Measurements from ENCODE around the gene ZMIZ1.

The ZMIZ1 gene

DNA sequence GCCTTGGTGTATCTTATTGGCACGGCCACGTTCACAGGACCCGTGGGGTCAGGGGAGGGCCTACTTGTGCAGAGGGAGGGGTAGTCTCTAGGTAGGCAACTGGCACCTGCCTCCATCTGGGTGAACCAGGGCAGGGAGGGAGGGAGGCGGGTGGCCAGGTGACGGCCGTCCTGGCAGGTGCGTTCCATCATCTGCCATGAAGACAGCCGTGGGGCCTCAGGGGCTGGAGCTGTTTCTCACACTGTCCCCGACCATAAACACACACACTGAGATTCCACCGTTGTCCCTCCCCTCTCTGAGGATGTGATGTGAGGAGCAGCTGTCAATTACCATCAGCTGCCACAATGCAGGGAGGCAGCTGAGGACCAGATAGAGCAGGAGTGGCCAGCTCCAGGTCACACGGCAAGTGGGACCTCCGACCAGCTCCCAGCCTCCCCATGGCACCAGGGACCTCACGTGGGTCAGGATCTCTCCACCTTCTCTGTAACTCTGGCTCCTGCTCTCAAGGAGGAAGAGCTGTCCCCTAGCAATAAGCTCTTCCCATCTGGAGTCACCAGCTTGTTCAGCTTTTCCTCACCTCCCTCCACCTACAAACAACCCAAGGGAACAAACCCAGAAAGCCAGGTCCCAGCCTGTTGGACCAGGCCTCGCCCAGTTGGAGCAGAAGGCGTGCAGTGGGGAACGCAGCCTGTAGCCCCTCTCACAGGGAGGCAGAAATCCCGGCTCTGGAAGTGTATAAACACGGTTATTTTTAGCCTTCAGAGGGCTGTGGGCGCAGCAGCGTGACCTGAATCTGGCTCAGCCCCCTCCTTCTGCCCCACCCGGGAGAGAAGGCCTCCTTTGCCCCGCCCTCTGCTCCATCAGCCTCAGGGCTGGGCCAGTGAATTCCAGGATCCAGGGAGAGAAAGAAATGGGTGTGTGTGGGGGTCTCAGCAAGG is 33.1 kb downstream of the ZMIZ1 start:
- no peak for DNase-seq

DNA sequence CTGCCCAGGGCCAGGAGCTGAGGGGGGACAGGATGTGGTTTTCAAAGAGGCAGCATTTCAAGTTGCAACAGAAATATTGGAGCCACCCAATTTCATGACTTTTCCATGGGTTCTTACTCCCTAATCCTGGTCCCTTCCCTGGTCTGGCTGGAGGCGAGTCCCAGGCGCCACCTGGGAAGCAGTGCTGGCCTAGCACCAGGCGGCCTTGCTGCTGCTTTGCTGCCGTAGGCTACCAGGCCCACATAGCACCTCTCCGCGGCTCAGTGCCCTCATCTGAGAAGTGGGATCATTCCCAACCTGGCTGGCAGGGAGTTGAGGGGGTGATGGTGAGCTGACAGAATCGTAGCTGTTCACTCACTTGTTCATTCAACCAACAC is 33.7 kb downstream of the ZMIZ1 start:
- no peak for DNase-seq

DNA sequence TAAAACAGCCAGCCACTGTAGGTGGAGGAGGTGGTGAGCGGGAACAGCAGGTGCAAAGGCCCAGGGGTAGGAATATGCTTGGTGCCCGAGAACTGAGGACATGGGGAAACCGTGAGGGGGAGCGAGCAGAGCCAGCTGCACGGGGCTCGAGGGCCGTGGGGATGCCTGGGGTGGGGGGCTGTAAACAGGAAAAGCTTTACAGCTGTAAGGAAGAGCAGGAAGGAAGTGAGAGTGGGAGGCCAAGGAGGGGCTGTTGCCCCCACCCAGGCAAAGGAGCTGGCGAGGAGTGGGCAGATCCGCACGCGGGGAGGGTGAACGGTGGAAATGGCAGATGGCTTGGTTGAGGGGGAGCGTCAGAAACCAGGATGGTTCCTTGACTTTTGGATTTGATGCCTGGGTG is 34.4 kb downstream of the ZMIZ1 start:
- no peak for DNase-seq

DNA sequence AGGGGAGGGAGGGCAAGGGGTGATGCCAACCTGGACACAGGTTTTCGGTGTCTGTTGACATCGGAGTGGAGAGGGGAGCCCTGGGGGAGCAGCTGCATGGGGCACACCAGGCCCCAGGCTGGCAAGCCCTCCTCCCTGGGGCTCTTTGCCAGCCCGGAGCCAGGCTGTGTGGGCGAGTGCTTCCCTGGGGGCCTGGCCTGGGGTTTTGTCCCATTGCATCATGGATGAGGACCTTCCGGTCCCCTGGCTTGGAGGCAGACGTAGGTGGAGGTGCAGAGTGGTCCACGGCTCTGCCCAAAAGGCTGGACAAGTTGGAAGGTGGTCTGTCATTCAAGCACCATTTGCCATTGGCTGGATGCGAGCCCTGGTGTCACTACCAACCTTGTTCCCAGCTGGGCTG is 34.8 kb downstream of the ZMIZ1 start:
- no peak for DNase-seq

DNA sequence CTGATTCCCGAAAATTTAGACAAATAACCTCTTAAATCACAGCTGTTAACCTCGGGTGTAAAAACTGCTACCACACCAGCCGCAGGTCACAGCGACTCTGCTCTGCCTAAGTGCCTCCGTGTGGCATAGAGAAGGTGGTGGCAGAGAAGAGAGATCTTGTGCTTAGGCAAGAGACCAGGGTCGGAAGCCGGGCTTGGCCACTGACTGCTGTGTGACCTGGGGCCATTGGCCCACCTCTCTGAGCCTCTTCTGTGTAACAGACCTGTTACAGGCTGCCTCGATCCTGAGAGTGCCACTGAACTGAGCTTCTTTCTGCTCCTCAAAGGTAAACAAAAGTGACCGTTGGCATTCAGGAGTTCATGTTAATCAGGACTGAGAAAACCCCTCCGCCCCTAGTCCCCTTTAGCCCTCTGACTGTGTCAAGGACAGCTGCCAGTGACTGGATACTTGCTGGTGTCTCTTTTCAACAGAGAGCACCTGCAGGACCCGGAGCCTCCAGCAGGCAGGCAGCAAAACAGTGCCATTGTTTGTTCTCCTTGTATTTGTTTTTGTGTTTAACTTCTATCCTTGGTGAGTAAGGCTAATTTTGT is 36.5 kb downstream of the ZMIZ1 start:
- DNase-seq, result no peak

DNA sequence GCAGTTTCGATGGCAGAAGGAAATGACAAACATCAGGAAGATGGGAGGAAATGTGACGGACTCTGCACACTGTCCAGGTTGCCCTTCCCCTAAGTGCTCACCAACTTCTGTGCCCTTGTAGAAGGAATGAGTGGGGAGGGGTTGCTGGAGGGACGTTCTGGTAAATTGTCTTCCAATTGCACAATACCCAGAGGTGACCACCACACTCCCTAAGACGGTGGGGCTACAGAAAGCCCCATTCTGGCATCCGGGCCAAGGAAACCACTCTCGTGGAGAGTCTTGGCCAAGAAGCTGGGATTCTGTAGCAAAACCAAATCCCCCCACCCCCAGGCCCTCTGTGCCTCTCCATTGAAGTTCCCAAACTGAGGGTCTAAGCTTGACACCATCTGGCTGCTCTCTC is 37.1 kb downstream of the ZMIZ1 start:
- no peak for DNase-seq

DNA sequence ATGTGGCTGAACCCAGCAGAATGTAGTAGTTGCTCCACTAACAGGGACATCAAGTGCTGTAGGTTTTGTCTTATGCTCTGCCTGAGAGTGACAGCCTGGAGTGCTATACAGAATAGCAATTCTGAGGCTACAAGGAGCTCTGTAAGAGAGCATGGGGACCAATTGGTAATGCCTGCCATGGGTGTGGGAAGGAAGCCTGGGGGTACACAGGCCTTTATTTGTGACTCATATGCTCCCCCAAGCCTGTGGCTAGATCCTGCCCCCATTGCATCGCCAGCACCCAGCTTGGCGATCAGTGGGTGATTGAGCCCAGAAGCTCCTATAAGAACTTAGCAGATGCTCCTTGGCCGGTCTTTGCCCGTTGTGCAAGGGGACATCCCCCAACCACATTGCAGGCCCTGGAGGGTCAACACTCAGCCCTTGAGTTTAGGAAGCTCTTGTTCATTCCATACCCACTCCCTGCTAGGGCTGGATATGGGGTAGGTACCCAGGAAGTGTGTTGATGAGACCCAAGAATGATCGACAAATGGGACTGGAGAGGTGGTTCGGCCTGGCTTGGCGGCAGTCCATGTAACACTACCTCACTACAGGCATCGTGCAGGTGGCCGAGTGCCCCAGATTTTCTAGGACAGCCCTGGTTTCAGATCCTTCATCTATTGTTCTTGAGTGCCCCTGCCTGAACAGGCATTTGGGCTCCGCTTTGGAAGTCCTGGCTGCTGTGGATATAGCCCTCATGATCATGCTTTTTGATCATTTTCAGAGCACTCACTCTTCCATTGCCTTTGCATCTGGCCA is 37.7 kb downstream of the ZMIZ1 start:
- no peak for DNase-seq

DNA sequence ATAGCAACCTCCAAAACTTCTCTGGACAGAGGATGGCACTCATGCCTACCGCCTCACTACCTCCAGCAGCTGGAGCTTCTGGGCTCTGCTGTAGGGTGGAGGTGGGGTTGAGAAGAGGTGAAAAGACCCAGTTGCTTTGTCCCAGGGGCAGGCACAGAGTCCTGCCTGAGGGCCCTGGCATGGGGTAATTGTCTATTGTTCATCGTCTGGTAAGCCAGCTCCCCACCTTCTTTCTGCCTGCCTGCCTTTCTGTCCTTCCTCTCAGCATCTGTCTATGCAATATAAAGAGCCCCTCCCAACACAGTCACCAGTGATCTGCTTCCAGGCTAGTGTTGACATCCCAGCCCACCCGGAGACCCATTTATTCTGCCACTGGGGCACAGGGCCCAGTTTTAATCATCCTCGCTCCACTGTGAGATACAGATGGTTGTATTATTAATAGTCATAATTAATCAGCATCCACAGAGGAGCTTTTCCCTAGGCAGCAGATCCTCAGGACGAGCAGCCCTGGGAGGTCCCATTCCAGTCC is 39.0 kb downstream of the ZMIZ1 start:
- DNase-seq, result no peak

DNA sequence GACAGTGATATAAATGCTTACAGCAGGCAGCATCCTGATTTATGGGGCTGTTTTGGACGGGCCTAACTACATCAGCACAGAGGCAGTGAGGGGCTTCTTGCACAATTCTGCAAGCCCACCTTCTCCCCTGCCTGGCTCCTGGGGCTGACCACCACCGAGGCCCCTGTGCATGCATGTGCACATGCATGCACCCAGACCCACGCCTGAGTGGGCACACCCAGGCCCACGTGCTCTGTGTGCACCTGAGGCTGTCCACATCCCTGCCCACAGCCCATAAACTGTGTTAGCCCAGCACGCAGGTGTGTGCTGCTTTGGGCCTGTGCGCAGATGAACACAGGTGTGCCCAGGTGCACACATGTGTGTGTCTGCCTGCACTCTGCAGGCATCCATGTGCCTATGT is 40.0 kb downstream of the ZMIZ1 start:
- DNase-seq, result no peak

DNA sequence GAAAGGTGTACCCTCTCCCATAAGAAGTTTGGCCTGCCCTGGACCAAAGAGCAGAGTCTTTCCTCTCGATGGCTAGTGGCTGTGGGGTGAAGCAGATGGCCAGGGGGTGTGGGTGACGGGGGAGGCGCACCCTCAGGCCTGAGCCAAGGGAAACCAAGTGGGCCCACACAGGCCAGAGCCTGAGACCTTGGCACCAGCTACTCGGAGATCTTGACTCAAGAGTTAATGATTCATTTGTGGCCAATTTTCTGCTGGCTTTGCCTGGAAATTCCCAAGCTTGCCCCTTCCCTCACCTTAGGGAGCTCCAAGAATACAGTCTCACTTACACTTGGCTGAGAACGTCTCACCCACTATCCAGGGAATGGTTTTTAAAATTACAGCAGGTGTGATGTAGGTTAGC is 42.7 kb downstream of the ZMIZ1 start:
- DNase-seq, result no peak

DNA sequence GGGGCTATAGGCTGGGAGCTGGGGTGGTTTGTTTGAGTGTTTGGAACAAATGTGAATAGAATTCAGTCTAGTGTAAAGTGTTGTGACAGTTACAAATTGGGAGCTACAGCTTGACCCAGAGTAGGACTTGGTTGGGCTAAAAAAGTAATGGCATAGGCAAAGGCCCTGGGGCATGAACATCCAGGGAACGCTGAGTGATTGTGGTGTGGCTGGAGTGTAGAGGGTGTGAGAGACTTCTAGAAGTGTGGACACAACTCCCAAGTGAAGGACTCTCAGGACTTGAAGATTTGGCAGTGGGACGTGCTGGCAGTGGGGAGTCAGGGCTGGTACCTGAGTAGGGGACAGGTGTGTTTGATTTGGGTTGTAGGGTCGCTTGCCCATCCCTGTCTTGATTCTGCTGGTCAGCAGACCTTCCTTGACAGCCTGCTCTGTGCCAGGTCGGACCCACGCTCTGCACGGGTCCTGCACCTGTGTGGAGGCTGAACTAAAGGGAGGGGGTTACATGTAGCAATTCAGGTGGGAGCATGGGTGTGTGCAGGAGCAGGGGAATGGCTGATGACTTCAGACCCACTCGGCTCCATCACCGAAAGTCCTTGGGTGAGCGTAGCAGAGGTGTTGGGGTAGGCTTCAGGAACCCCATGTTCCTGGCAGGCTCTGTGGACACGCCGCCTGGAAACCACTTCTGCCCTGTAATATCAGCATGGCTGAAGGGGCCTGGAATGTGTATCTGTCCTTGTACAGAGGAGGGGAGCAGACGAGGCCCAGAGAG is 43.3 kb downstream of the ZMIZ1 start:
- DNase-seq, result no peak

DNA sequence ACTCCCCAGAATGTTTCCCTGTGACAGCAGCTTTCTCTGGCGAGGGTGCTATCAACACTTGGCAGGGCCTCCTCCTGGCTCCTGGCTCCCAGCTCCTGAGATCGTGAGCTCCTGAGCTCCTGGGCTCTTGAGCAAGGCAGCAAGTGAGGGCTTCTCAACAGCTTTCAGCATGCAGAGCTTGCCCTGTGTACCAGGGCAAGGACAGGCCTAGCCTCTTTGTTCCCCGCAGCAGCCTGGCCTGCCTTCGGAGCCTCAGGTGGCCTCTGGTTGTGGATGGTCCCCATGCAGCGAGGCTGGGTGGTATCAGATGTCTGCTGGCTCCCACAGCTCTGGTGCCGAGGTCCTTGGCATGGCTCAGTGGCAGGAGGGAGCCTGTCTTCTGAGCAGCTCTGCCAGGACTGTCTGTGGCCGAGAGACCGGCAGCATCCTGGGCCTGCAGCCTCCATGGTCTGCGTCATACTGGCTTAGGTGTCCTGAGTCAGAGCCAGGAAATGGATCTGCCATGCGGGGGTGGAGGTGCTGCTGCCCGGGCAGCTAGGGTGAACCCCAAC is 44.2 kb downstream of the ZMIZ1 start:
- no peak for DNase-seq

DNA sequence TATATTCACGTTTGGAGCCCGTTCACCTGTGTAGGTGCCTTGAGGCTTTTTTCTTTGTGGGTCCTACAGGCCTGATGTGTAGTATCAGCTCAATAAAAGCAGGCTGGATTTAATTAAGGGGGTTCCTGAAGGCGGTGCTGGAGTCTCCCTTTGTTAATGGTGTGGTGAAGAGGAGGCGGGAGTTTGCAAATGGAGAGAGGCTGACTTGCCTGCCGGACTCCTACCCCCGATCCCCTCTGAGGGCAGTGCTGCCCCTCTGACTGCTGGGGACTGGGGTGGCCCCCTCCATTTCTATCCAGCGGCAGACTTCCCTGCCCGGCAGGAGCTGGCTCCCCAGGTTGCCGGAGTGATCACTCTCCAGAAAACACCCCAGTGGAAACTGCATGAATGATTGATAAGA is 45.1 kb downstream of the ZMIZ1 start:
- no peak for DNase-seq

DNA sequence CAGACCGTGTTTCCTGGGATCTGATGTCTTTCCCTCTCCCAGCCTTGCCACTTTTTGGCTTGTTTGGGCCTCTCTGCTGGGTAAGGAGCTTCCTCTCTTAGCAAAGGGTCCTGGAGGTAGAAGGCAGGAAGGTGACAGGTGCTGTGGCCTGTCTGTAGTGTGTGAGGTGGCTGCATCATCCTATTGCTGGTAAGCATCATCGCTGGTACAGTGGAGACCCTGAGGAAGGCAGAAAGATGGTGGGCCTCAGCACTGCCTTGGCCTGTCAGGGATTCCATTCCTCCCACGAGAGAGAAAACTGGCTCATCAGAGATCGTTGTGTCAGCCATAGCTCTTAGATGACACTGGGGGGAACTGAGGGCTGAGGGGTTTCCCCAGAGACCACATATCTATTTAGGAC is 46.5 kb downstream of the ZMIZ1 start:
- DNase-seq, result no peak

DNA sequence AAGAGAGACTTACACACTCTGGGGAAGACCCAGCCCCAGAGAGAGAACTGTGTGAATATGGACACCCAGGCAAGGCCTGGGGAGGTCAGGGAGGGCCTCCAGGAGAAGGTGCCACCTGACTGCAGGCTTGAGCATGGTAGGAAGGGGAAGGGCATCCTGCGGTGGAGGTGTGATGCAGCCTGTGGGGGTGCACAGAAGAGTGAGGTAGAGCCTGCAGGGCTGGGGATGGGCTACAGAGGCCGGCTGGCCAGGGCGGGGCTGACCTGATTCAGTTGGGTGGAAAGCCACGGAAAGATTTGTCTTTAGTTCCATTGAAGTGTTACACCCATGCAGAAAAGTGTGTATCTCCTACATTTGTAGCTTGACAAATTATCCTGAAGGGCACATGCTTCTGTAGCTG is 47.6 kb downstream of the ZMIZ1 start:
- DNase-seq, result peak; percentile 21

DNA sequence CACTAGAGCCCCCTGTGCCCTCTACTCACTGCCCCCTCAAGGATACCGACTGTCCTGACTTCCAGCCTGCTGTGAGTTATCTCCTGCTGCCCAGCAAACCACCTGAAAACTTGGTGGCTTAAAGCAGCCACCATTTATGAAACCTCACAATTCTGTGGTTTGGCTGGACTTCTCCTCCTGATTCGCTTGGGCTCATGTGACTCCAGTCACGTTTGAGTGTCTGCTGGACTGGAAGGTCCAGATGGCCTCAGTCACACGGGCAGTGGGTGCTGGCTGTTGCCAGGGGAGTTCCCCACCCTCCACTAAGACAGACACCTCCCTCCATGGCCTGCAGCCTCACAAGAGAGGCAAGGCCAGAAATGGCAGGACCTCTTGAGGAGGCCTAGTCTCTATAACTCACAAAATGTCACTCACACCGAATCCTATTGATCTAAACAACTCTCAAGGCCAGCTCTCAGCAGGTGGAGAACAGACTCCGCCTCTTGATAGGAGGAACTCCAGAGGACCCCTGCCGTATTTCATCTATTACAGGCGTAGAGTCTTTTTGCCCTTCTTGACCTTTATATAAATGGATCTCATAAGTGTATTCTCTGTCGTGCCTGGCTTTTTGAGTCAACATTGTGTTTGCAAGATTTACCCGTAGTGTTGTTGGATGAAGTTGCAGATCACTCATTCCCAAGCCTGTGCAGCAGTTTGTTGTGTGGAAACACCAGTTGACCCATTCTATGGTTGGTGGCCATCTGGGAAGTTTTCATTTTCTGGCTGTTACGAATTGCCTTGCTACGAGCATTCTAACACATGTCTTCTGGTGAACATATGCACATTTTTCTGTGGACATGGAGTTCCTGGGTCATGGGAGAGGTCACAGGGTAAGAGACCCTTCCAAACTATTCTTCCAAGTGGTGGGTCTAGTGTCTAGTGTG is 48.3 kb downstream of the ZMIZ1 start:
- no peak for DNase-seq

DNA sequence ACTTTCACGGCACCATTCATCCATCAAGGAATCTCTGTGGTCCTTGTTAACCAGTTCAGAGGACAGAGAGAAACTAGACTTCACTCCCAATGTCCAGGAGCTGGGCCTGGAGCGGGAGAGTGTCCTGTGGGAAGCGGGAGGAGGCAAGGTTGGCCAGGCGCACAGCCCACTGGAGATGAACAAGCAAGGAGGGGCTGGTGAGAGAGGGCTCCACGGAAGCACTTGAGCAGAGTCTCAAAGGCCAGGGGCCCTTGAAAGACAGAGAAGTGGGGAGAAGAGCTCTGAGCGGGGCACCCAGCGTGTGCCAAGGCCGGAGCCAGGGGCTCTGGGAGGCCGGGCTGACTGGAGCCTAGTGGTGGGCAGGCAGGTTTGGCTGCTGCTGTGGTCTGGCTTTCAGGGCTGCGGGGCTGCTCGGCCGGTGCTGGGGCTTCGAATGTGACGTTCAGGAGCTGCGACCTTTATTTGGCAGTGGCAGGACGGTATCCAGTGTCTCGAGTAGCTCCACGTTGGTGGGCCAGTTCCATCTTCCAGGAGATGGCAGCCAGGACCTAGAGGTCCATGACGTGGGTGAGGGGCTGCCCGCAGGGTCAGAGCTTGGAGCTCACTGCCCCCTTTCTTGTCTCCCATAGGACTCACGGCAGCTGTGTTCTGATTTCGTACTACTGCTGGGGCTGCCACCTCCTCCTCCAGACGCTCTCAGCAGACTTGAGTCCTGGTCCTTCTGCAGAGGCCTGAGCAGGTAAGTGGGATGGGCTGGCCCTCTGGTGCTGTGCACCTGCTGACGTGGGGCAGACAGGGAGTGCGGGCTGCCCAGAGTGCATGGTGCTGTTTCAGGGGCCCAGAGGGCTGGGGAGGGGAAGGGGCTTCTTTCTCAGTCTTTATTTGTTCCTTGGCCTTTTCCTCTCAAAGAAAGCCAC is 49.8 kb downstream of the ZMIZ1 start:
- no peak for DNase-seq

DNA sequence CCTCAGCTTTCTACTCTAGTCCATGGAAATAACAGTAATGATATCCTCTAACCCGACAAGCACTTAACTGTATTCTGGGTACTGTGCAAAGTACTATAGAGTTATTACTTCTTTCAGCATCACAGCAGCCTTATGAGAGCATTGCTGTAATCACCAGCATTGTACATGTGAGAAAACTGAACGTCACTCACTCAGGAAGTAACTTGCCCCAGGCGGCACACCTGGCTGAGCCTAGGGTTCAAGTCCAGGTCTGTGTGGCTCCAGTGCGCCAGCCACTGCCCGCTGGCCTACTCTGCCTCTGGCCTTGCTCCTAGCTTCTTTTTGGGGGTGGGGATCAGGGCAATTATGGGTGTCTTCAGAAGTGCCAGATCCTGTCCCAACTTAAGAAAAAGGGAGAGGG is 50.5 kb downstream of the ZMIZ1 start:
- DNase-seq, result no peak

DNA sequence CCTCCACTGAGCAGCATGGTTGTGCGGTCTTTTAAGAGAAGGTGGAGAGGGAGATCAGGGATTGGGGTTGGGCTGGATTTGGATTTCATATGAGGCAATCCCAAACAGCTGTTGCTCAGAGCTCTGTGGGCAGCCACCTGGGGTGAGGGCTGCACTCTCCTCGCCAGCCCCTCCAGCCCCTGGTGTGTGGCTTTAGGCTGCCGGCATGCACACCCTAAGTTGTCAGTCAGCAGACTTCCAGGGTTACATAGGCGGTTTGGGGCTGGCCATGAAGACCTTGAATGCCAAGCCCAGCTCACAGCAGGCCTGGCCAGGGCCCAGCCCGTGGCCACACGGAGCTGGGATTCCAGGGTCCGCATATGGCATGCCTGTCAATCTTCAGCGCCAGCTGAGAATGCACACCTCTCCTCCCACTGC is 54.8 kb downstream of the ZMIZ1 start:
- no peak for DNase-seq

DNA sequence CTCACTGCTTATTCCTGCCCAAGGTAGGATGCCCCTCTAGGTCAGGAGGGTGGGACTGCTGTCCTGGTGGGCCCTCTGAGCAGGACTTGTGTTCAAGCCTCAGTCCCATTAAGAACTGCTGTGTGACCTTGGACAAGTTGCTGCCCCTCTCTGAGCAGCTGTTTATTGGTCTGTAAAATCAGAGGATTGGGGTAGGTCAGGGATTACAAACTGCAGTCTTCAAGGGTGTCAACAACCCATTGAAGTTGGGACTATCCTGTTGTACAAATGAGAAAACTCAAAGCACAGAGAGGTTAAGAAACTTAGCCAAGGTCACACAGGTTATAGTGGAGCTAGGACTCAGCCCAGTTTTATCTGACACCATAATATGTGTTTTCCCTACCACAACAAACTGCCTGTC is 55.3 kb downstream of the ZMIZ1 start:
- no peak for DNase-seq
